Vagina (tissue), 2 donors: ENCODE data around the gene DRD3.

Experiments used
- CTCF ChIP-seq, 3 experiments: fragments of 450-650 bp in 2 of 3; fragments of 200-600 bp in 1 of 3; sonication (generic) in 1 of 3; IDR thresholded peaks; one replicate each; pipeline ENCODE4 v1.5.1; 2017 to 2019; ENCODE audit warnings: antibody characterized with exemption in 3 of 3, mild to moderate bottlenecking in 2 of 3, moderate library complexity in 2 of 3
- POLR2A ChIP-seq, 2 donors: fragments of 450-650 bp; IDR thresholded peaks; one replicate each; pipeline ENCODE4 v1.6.1; 2017; ENCODE audit warnings: antibody characterized with exemption in 2 of 2, mild to moderate bottlenecking in 2 of 2, moderate library complexity in 2 of 2
- POLR2AphosphoS5 ChIP-seq, 2 donors: sonication (generic); formaldehyde crosslinking; IDR thresholded peaks; one replicate each; pipeline ENCODE4 v1.9.0; 2017; ENCODE audit warnings: antibody characterized with exemption in 2 of 2, mild to moderate bottlenecking in 2 of 2, low read depth in 1 of 2; ENCODE audit not compliant: insufficient read depth in 1 of 2

- TF ChIP-seq CTCF (IDR thresholded peaks at IDR 0.05) (no peak), POLR2AphosphoS5 (IDR thresholded peaks at IDR 0.05; ENCODE audit: insufficient read depth in 1 of 2, low read depth in 1 of 2) (no peak), POLR2A (IDR thresholded peaks at IDR 0.05) (no peak)
Measured at GRCh38 chr3:114128231-114128630, 50.6 kb downstream of the DRD3 start.
